Measurements from ENCODE around the gene LTBP4. TPM values are rescaled to one million over a fixed set of nuclear protein-coding genes. Genes with fewer than 3 reads are reported as not detected.

LTBP4 gene
- total and polyA plus RNA-seq, 8 donors: 151 to 519 (median 345) TPM

DNA sequence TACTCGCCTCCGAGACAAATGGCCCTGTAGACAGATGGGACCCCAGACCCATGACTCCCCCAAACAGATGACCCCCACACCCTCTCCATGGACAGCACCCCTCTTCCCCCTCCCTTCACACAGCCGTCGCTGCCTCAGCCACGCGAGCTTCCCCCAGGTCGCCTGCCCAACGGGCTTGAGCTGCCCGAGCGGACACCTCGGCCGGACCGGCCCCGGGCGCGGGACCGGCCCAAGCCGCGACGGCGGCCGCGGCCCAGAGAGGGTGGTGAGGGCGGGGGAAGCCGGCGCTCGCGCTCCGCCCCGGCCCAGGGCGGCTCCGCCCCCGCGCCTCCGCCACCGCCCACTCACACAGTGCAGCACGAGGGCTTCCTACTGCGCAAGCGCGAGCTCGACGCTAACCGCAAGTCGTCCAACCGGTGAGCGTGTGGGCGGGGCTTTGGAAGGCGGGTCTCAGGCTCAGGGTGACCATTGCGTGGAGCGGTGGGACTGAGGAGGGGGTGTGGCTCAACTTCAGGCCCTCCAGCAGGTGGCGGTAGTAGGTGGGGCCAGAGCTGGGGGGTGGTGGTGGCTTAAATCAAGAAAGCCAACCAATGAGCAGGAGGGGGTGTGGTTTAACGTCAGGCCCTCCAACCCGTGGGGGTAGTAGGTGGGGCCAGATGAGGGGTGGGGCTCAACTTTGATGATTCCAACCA, 30.7 kb upstream of the LTBP4 start:
- H3K27ac ChIP-seq: no peak overlapping the region
- H3K27me3 ChIP-seq: peaks cover 31 to 42% of the 10 kb centered on the region in 2 donors
- no peaks in the 10 kb centered on the region for H3K9me3 ChIP-seq
- TF ChIP-seq, protein P1, sequence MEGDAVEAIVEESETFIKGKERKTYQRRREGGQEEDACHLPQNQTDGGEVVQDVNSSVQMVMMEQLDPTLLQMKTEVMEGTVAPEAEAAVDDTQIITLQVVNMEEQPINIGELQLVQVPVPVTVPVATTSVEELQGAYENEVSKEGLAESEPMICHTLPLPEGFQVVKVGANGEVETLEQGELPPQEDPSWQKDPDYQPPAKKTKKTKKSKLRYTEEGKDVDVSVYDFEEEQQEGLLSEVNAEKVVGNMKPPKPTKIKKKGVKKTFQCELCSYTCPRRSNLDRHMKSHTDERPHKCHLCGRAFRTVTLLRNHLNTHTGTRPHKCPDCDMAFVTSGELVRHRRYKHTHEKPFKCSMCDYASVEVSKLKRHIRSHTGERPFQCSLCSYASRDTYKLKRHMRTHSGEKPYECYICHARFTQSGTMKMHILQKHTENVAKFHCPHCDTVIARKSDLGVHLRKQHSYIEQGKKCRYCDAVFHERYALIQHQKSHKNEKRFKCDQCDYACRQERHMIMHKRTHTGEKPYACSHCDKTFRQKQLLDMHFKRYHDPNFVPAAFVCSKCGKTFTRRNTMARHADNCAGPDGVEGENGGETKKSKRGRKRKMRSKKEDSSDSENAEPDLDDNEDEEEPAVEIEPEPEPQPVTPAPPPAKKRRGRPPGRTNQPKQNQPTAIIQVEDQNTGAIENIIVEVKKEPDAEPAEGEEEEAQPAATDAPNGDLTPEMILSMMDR (IDR thresholded peaks at IDR 0.05): no peak
- intact Hi-C loops (cut with DNase I): no loop called here
- peaks cover 7 to 15% of the 10 kb centered on the region in 2 donors for H3K4me1 ChIP-seq
- H3K4me3 ChIP-seq: peak overlapping the region; percentile 9 to 34
- peak; percentile 82 to 100 (median 98) for DNase-seq
- no peaks in the 10 kb centered on the region for H3K36me3 ChIP-seq
- peak; percentile 98 for ATAC-seq

DNA sequence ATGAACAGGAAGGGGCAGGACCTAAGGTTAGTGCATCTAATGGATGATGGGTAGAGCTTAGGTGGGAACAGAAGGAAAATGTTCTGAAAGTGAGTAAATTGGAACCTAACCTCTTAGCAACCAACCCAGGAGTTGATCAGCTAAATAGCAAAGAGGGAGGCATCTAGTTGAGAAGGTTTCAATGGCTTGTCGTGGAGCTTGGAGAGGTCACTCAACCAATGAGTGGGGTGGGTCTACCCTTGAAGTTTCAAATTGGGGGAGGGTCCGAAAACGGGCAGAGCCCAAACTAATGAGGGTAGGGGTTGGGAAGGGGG, 30.2 kb upstream of the LTBP4 start:
- Histone ChIP-seq H3K9me3 (no peaks in the 10 kb centered on the region), H3K4me3 (peak overlapping the region in 1 of 2 donors; percentile 34), H3K27me3 (peaks cover 26 to 37% of the 10 kb centered on the region in 2 donors), H3K27ac (no peak overlapping the region), H3K4me1 (peaks cover 7 to 18% of the 10 kb centered on the region in 2 donors), H3K36me3 (no peaks in the 10 kb centered on the region)
- intact Hi-C loops (cut with DNase I): no loop called here
- no peak for DNase-seq
- TF ChIP-seq, protein P1 (IDR thresholded peaks at IDR 0.05): no peak
- ATAC-seq: no peak

DNA sequence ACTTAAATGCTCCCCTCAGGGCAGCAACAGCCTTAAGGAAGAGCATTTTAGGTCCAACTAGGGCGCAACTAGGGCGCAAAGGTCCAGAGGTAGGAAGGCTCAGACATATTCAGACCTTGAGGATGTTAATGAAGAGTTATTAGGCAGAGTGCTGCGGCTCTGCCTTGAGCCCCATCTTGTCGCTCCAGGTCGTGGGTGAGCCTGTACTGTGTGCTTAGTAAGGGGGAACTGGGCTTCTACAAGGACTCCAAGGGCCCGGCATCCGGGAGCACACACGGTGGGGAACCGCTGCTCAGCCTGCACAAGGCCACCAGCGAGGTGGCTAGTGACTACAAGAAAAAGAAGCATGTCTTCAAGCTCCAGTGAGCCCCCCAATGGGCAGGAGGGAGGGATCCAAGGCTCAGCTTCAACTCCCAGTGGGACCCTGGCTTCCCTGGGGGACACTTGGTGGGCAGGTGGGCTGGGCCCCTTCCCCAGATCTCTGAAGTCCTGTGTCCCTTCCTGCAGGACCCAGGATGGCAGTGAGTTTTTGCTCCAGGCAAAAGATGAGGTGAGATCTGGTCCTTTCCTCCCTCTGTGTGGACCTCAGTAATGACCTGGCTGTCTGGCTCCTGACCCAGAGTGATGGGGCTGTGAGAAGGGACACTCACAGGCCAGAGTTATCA, 29.2 kb upstream of the LTBP4 start:
- intact Hi-C loops (cut with DNase I): no loop called here
- no peak for ATAC-seq

DNA sequence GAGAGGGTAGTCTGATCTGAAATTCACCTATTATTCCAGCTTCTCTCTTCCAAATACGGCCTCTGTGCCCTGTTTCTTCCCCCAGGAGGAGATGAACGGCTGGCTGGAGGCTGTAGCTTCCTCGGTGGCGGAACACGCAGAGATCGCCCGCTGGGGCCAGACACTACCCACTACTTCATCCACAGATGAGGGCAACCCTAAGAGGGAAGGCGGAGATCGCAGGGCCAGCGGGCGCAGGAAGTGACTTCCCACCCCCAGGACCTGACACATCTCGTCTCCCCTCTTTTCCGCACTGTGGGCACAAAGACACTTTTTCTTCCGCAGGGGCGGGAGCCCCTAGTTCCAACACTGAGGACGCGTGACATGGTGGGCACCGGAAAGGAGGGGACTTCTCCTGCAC, 25.8 kb upstream of the LTBP4 start:
- peaks cover 0 to 38% of the 10 kb centered on the region in 2 donors for H3K4me1 ChIP-seq
- intact Hi-C loops (cut with DNase I): no loop called here
- no peak for ATAC-seq
- TF ChIP-seq, protein P1 (IDR thresholded peaks at IDR 0.05): no peak
- no peak overlapping the region for H3K4me3 ChIP-seq
- H3K9me3 ChIP-seq: no peaks in the 10 kb centered on the region
- no peak overlapping the region for H3K27ac ChIP-seq
- DNase-seq: no peak
- H3K27me3 ChIP-seq: no peaks in the 10 kb centered on the region
- H3K36me3 ChIP-seq: peaks cover 0 to 14% of the 10 kb centered on the region in 2 donors

More for the DNA sequence above, 29.2 kb upstream of the LTBP4 start:
- Histone ChIP-seq H3K4me3 (no peak overlapping the region), H3K36me3 (no peaks in the 10 kb centered on the region), H3K9me3 (no peaks in the 10 kb centered on the region), H3K27ac (no peak overlapping the region), H3K27me3 (peaks cover 18 to 27% of the 10 kb centered on the region in 2 donors), H3K4me1 (peaks cover 7 to 21% of the 10 kb centered on the region in 2 donors)
- DNase-seq: peak in 1 of 4 donors; percentile 48
- TF ChIP-seq, protein P1 (IDR thresholded peaks at IDR 0.05): no peak

DNA sequence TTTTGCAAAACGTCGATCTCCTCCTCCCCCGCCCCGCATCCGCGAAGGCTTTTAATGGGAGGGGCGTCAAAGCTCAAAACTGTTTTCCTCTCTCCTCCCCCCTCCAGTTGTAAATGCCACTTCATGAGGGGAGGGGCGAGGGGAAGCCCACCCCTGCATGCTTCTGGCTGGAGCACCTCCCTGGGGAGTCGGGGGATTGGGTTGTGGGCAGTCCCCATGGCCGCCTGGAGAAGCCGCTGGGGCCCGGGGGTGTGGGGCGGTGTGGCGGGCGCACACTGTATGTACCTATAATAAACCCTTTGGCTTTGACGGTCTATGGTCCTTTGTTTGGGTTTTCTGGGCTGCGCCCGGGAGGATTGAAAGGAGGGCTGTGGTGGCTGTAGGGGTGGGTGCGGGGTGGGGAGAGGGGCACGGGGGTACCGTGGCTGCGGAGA, 25.0 kb upstream of the LTBP4 start:
- Histone ChIP-seq H3K27ac (peak overlapping the region; percentile 26 to 76), H3K4me3 (peak overlapping the region; percentile 73 to 86), H3K9me3 (no peaks in the 10 kb centered on the region), H3K36me3 (peaks cover 0 to 22% of the 10 kb centered on the region in 2 donors), H3K4me1 (peaks cover 0 to 44% of the 10 kb centered on the region in 2 donors), H3K27me3 (no peaks in the 10 kb centered on the region)
- no peak for DNase-seq
- TF ChIP-seq, protein P1 (IDR thresholded peaks at IDR 0.05): no peak
- intact Hi-C loops (cut with DNase I): no loop called here
- peak; percentile 3 for ATAC-seq

All from left lung (tissue), 10 donors.